22Rv1 (cell line): ENCODE data around the gene NCKAP1.
"Not testable (repeated sequence)": the region's sequence is repeated elsewhere in the genome, so short reads cannot be mapped to it uniquely, and the experiment has no call there.

Source experiments
- H3K27ac ChIP-seq: fragments of 450-650 bp; 2 replicates; pipeline ENCODE4 v1.5.1; 2017
- CTCF ChIP-seq: fragments of 450-650 bp; IDR thresholded peaks from 2 replicates; pipeline ENCODE4 v1.5.1; 2017; ENCODE audit warnings: mild to moderate bottlenecking
- ZFX ChIP-seq: fragments of 450-650 bp; IDR thresholded peaks from 2 replicates; pipeline ENCODE4 v1.6.1; 2017; ENCODE audit warnings: antibody characterized with exemption, borderline replicate concordance

The NCKAP1 gene

GRCh38 chr2:183000846-183001245 lies 37.4 kb downstream of the NCKAP1 start:
- TF ChIP-seq ZFX, result no peak
- TF ChIP-seq CTCF, result no peak
- no peak overlapping the region for H3K27ac ChIP-seq

GRCh38 chr2:182999348-183000028 lies 38.8 kb downstream of the NCKAP1 start:
- TF ChIP-seq CTCF (no peak), ZFX (no peak)
- no peak overlapping the region for H3K27ac ChIP-seq

- TF ChIP-seq ZFX, result no peak
- no peak for TF ChIP-seq CTCF
- H3K27ac ChIP-seq, result no peak overlapping the region
Observed at GRCh38 chr2:182994228-182994912, 43.9 kb downstream of the NCKAP1 start.

- H3K27ac ChIP-seq, result no peak overlapping the region
- TF ChIP-seq ZFX, result no peak
- no peak for TF ChIP-seq CTCF
Observed at GRCh38 chr2:182982941-182983340, 55.3 kb downstream of the NCKAP1 start.

GRCh38 chr2:182981475-182981874 lies 56.8 kb downstream of the NCKAP1 start:
- not testable (repeated sequence) for H3K27ac ChIP-seq

- no peak for TF ChIP-seq ZFX
- TF ChIP-seq CTCF, result no peak
- no peak overlapping the region for H3K27ac ChIP-seq
Observed at GRCh38 chr2:182980652-182981051, 57.6 kb downstream of the NCKAP1 start.

GRCh38 chr2:182980115-182980514 lies 58.1 kb downstream of the NCKAP1 start:
- peak; percentile 79 for TF ChIP-seq CTCF
- no peak for TF ChIP-seq ZFX
- H3K27ac ChIP-seq, result no peak overlapping the region
